Left ventricle myocardium inferior (tissue), 1 donor: ENCODE results near the gene ANTXR1. TPM values are rescaled to one million over a fixed set of nuclear protein-coding genes. Genes with fewer than 3 reads are reported as not detected.

ENCODE experiments used
- DNase-seq: peaks from one replicate; pipeline ENCODE4 v3.0.0-alpha.2; 2020
- H3K27ac ChIP-seq: fragments of 200-600 bp; replicated peaks from 2 replicates; pipeline ENCODE4 v1.8.0; 2021
- H3K27me3 ChIP-seq: fragments of 200-600 bp; 2 replicates; pipeline ENCODE4 v1.8.0; 2021; ENCODE audit warnings: low read depth
- H3K36me3 ChIP-seq: fragments of 200-600 bp; 2 replicates; pipeline ENCODE4 v1.8.0; 2021
- H3K4me1 ChIP-seq: fragments of 200-600 bp; 2 replicates; pipeline ENCODE4 v1.8.0; 2021
- H3K4me3 ChIP-seq: fragments of 200-600 bp; 2 replicates; pipeline ENCODE4 v1.8.0; 2021; ENCODE audit warnings: mild to moderate bottlenecking, moderate library complexity
- H3K9me3 ChIP-seq: fragments of 200-600 bp; replicated peaks from 2 replicates; pipeline ENCODE4 v1.8.0; 2021
- intact Hi-C: fragments of 100-400 bp; cut with micrococcal nuclease; formaldehyde crosslinking; loops from one replicate; pipeline ENCODE4 v1.11.0; 2022
- total RNA-seq: library from RNA; stranded (reverse); fragmentation: NEBNext Ultra II Directional; extraction: Animal tissue kit (Norgen Biotek cat#: 25700); gene quantifications from one replicate; pipeline ENCODE4 v1.2.1, GENCODE V29; 2021
- TF ChIP-seq, protein P1 (sequence below): fragments of 200-600 bp; IDR thresholded peaks from 2 replicates; pipeline ENCODE4 v1.8.0; 2021; ENCODE audit warnings: antibody characterized with exemption, mild to moderate bottlenecking, borderline replicate concordance
- donor health status: DM: no; HTN: yes; CAD: no; lungs with severe emphysema.

ANTXR1 gene
- total RNA-seq, 1 donor from 2014 or later = 23.3 TPM

- peaks cover 32% of the 10 kb centered on the region for H3K4me1 ChIP-seq
- H3K36me3 ChIP-seq = no peaks in the 10 kb centered on the region
- no peak overlapping the region for H3K4me3 ChIP-seq
- no peak for DNase-seq
- TF ChIP-seq, protein P1, sequence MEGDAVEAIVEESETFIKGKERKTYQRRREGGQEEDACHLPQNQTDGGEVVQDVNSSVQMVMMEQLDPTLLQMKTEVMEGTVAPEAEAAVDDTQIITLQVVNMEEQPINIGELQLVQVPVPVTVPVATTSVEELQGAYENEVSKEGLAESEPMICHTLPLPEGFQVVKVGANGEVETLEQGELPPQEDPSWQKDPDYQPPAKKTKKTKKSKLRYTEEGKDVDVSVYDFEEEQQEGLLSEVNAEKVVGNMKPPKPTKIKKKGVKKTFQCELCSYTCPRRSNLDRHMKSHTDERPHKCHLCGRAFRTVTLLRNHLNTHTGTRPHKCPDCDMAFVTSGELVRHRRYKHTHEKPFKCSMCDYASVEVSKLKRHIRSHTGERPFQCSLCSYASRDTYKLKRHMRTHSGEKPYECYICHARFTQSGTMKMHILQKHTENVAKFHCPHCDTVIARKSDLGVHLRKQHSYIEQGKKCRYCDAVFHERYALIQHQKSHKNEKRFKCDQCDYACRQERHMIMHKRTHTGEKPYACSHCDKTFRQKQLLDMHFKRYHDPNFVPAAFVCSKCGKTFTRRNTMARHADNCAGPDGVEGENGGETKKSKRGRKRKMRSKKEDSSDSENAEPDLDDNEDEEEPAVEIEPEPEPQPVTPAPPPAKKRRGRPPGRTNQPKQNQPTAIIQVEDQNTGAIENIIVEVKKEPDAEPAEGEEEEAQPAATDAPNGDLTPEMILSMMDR = no peak
- intact Hi-C loops = no loop called here
- H3K27ac ChIP-seq = no peak overlapping the region
- H3K9me3 ChIP-seq = no peaks in the 10 kb centered on the region
- peaks cover 34% of the 10 kb centered on the region for H3K27me3 ChIP-seq
Observed at GRCh38 chr2:69011611-69012157, 1.3 kb upstream of the ANTXR1 start.

DNA sequence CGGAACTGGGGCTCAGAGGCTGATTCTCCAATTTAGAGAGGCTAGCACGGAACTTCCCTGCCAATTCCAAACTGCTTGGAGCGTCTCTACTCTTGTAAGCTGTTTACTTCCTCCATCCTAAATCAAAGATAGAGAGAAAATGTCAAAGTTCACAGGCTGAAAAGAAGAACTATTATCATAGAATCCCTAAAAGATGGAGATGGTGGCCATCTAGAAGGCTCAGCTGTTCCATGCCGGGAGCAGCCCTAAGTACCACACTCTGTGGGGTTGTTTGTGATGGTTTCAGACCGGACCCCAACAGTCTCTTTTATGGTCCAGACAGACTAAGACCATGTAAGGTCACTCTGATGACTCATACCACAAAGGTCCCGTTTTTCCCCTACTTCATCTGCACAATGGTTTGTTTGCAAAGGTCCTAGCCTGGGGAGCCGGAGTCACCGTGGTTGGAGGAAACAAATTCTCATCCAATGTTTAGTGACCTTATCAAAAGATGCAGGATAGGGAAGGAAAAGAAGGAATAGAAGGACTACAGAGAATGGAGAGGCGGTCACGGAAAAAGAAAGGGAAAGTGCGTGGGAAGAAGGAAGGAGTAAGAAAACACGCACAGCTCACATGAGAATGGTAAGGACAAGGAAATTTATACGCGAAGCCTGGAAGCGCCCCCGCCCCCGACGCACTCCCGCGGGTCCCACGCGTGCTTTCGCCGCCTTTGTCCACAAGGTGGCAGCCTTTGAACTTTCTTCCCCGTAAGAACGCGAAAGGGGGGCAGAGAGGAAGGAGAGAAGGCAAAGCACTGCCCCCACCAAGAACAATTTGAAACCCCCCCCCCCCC lies 453 bp upstream of the ANTXR1 start:
- intact Hi-C loops = no loop called here
- Histone ChIP-seq H3K4me3 (peak overlapping the region; percentile 88), H3K36me3 (no peaks in the 10 kb centered on the region), H3K4me1 (peaks cover 31% of the 10 kb centered on the region), H3K27ac (peak overlapping the region; percentile 80), H3K9me3 (no peaks in the 10 kb centered on the region), H3K27me3 (peaks cover 43% of the 10 kb centered on the region)
- peak; percentile 72 for DNase-seq
- TF ChIP-seq, protein P1 = peak; percentile 81

GRCh38 chr2:69013840-69014821 lies 1.2 kb downstream of the ANTXR1 start:
- intact Hi-C loops = no loop called here
- peak overlapping the region; percentile 80 for H3K27ac ChIP-seq
- peaks cover 40% of the 10 kb centered on the region for H3K4me1 ChIP-seq

GRCh38 chr2:69017080-69017479 lies 4.1 kb downstream of the ANTXR1 start:
- TF ChIP-seq, protein P1 = no peak
- H3K27ac ChIP-seq = no peak overlapping the region
- intact Hi-C loops = no loop called here
- peaks cover 57% of the 10 kb centered on the region for H3K4me1 ChIP-seq
- H3K27me3 ChIP-seq = peaks cover 49% of the 10 kb centered on the region
- H3K4me3 ChIP-seq = peak overlapping the region; percentile 1
- no peak for DNase-seq
- no peaks in the 10 kb centered on the region for H3K36me3 ChIP-seq
- no peaks in the 10 kb centered on the region for H3K9me3 ChIP-seq

More at GRCh38 chr2:69013840-69014821, 1.2 kb downstream of the ANTXR1 start:
- no peak for DNase-seq
- TF ChIP-seq, protein P1 = no peak
- H3K4me3 ChIP-seq = peak overlapping the region; percentile 88
- H3K9me3 ChIP-seq = no peaks in the 10 kb centered on the region
- peaks cover 49% of the 10 kb centered on the region for H3K27me3 ChIP-seq
- no peaks in the 10 kb centered on the region for H3K36me3 ChIP-seq

DNA sequence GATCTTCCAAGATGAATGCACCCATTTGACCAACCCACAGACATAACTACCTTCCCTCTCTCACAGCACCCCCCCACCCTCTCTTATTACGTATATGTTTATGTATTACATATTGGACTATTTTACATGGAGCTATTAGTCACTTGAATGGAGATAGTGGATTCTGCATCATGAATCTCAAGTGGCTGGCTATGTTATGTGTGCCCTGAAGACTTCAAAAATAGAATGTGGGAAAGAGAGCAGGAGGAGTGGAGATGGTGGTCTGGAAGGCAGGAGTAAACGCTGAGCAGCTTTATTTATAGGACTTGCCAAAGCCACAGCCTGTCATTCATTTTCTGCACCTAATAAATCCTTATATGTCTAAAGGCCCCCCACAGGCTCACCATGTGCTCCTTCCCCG lies 4.9 kb downstream of the ANTXR1 start:
- intact Hi-C loops = no loop called here
- Histone ChIP-seq H3K27ac (no peak overlapping the region), H3K4me3 (no peak overlapping the region), H3K4me1 (peaks cover 57% of the 10 kb centered on the region), H3K36me3 (no peaks in the 10 kb centered on the region), H3K9me3 (no peaks in the 10 kb centered on the region), H3K27me3 (peaks cover 49% of the 10 kb centered on the region)
- no peak for DNase-seq
- TF ChIP-seq, protein P1 = no peak
